NCI-H1436 (cell line): Measurements from ENCODE around the gene IL17C.

Source experiments
- DNase-seq: peaks from one replicate; lab custom pipeline; 2025; lab: John Stamatoyannopoulos, UW

Gene IL17C

DNA sequence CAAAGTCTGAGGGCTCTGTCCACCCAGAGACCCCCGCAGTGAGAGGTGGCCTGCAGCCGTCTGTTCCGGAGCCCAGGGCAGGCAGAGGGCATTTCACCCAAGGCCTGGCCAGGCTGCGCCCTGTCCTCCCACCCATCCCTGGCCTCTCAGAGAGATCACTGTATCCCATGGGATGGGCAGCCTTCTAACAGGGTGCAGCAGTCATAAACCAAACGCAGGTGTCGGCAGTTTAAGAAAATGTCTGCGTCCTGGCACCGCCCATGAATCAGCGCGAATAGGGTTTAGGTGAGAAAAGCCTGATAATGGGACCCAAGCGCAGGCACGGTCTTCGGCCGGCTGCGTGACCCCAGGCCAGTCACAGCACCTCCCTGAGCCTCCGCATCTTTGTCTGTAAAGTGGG, 7.1 kb downstream of the IL17C start:
- no peak for DNase-seq

- DNase-seq, result no peak
Observed at GRCh38 chr16:88645941-88646340, 7.6 kb downstream of the IL17C start.

GRCh38 chr16:88646345-88647034, 8.1 kb downstream of the IL17C start:
- DNase-seq, result no peak

DNA sequence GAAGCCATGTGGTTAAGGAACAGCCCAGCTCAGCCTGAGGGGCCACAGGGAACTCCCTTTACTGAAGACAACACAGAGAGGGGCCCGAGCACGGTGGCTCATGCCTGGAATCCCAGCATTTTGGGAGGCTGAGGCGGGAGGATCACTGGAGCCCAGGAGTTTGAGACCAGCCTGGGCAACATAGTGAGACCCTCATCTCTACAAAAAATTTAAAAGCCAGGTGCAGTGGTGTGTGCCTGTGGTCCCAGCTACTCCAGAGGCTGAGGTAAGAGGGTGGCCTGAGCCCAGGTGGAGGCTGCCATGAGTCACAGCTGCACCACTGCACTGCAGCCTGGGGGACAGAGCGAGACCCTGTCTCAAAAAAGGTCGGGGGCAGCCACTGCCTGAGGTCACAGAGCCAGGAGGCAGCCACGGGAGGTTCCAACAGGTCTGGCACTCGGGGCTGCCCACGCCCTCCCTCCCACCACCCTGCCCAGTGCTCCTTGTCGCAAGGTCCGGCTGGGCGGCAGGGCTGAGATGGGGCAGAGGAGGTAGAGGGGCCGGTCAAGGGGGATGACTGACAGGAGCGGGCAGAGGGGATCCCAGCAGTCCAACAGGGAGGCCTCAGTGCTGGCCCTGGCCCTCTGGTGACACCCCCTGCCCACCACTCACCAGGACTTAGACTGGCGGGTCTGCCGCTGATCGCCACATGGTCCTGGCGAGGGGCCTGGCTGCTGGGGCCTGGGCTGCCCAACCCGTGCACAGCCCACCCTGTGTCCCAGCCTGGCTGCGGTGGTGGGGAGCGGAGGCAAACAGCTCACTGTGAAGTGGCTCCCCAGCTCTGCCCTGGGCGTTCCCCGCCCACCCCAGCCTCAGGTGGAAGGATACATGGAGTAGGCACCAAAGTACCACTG, 9.1 kb downstream of the IL17C start:
- DNase-seq, result no peak

GRCh38 chr16:88649195-88649923, 11.0 kb downstream of the IL17C start:
- peak; percentile 87 for DNase-seq

DNA sequence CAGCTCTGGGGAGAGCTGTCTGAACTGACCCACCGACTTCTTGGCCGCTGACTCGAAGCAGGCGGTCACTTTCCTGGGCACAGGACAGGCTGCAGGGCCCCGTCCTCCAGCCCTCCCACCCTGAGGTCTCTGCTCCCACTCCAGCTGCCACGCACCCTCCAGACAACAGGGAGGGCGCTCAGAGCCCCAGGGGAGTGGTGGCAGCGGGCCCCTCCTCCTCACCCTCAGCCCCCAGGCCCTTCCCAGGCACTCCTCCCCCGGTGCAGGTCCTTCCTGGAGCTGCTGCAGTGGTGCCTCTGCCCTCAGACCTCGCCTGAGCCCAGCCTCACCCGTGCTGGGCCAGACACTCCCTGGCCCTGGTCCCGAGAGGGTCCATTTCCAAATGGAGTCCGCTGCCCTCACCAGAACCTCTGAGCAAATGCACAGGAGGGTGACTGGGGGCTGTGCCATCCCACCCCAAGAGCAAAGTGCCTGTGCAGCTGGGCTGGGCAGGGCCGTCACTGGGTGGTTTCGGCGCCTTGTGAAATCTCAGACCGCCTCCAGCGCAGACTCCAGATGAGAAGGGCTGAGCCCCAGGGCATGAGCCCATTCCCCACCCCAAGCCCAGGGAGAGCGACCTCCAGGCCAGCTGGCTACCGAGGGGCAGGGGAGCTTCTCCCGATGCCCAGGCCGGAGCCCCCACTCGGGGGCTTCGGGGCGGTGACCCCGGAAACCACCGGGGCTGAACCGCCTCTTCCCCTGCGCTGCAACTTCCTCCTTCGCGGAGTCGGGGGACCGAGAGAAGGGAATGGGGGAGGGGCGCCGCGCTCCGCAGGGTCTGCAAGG, 11.8 kb downstream of the IL17C start:
- DNase-seq, result peak; percentile 67

DNA sequence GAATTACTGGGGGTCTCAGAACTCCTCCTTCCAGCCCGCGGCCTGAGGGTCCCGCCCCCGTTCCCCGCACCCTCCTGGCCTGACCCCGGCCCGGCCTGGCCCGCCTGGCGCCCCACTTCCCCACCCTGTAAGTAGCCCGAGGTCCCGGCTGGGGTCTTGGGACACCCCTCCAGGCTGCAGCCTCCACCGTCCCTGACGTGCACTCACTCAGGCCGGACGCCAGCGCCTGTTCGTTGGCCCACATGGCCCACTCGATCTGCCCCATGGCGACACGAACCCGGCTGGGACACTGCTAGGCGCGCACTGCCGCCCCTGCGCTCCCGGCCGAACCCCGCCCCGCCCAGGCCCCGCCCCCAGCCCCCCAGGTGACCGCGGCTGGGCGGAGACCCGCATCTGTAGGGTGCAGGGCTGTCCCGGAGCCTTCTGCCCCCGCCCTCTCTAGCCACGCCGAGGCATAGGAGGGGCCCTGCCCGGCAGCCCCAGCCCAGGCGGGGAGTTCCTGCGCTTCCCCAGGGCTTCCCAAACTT, 12.4 kb downstream of the IL17C start, which contains the start of gene CYBA:
CYBA (minus strand) TSS at position 305 of the 527 bp plus-strand sequence; CDS start at position 265, 40 bp downstream.
- DNase-seq, result no peak

- no peak for DNase-seq
Observed at GRCh38 chr16:88651276-88651988, 13.1 kb downstream of the IL17C start.

DNA sequence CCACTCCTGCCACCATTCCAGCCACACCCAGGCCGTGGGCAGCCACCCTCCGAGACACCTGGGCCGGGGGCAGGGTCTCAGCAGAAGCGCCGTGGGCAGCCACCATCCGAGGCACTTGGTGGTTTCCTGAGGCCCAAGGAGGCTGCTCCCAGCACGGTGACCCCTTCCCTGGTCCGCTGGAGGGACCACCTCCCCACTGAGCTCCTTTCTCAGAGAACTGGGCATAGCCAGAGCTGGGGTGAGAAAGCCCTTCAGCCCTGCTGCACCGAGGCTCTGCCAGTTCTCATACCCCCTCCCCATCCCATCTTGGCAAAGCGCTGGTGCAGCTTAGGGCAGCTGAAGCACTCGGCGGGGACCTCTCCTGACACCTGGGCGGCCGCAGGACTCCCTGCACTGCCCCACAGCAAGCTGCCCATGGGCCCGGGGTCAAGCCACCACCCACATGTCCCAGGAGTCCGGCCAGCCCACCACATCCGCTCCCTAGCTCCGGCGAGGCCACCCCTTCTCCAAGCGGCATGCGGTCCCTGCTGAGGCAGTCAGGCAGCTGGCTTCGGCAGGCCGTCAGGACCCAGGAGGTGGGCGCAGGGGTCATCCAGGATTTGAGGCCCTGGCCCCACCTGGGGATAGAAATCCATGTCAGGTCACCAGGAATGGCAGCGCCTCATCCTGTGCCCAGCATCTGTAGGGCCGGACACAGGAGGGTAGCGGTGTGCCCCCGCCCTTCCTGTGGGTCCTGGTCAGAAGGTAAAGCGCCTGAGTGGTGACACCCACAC, 13.8 kb downstream of the IL17C start:
- DNase-seq, result no peak

- DNase-seq, result no peak
Observed at GRCh38 chr16:88652762-88653063, 14.3 kb downstream of the IL17C start.

DNA sequence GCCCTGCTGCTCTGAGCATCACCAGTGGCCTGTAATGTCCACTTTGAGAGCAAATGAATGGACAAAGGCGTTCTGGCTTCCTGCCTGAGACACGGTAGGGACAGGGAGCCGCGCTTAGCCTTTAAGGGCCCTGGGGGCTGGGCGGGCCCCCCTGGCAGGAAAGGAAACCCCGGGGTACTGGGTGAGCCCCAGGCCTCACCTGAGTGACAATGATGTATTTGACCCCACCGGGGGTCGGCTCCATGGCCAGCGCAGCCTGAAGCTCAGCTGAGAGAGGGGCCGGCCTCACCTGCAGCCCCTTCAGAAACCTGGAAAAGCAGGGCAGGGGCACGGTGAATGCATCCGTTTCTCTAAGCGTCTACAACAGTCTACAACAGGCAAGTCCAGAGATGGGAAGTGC, 14.7 kb downstream of the IL17C start:
- DNase-seq, result no peak

- no peak for DNase-seq
Observed at GRCh38 chr16:88653596-88654362, 15.4 kb downstream of the IL17C start.

DNA sequence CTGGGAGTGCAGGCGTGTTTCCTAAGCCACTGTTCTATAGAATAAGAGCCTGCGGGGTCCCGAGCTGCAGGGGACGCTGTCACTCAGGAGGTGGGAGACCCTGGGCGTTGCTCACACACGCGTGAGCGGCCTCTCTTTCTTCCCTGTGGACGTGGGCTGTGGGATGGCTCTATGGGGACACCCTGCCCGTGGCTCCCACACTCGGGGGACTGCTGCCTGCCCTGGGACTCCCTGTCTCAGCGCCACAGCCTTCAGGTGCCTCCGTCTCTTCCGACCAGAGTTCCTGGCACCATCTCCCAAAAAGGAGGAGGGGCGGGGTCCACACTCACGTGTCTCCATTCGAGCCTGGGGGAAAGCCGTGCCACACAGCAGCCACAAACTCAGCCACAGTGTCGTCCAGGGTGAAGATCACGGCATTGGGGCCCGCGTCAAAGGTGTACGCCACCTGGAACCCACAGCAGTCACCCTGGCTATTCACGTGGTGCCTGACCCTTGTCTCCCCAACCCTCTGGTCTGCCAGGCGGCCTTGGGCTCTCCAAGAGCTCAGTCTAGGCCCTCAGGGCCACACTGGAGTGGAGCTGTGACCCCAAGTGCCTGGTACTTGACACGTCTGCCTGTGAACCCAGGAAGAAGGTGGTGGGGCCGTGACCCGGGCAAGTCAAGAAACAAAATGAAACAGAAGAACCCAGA, 16.1 kb downstream of the IL17C start:
- no peak for DNase-seq

DNA sequence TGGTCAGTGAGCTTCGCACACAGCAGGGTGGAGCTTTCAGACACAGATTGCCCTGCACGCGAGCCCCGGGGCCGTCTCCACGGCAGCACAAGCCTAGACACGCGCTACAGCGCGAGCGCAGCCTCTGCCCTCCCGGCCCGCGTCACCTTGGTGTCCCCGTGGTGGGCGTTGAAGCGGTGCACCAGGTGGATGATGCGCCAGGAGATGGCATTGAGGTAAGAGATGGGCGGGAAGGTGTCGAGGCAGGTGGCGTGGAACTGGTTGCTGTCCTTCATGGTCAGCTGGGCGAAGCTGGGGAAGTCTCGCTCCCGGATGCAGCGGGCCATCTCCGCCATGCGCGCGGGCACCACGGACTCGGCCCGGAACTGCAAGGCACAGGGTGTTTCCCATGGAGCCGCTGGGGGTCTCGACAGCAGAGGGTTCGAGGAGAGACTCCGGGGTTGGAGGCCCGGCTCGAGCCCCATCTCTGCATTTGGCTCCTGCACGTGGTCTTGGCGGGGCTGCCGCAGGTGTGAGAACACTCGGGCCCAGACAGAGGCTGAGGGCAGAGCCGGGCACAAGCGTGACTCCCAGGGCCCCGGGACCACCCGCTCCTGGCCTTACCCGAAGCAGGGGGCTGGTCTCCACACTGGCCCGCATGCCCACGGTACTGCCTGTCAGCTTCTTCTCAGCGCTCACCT, 16.8 kb downstream of the IL17C start:
- no peak for DNase-seq

GRCh38 chr16:88655733-88656281, 17.4 kb downstream of the IL17C start:
- DNase-seq, result no peak

GRCh38 chr16:88656291-88656980, 18.1 kb downstream of the IL17C start:
- DNase-seq, result no peak

DNA sequence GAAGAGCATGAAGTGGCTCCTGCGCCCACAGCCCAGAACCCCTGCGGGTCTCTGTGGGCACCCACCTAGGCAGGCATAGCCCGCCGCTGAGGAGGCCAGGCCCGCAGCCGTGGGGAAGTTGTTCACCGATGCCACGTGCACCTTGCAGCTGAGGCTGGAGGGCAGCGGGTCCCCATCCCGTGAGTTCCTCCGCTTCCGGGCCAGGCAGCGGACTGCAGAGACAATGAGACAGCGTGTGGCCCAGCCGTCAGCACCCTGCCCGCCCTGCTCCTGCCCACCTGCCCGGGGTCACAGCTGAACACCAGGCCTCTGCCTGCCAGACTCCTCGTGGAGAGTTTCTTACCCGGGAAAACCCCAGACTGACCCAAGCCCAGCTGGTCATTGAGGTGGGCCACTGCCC, 19.0 kb downstream of the IL17C start:
- no peak for DNase-seq
